Measurements from ENCODE around the gene CAPRIN1. TPM values are rescaled to one million over a fixed set of nuclear protein-coding genes. Genes with fewer than 3 reads are reported as not detected.
"Not testable (repeated sequence)": the region's sequence is repeated elsewhere in the genome, so short reads cannot be mapped to it uniquely, and the experiment has no call there.

The CAPRIN1 gene
- total RNA-seq, 1 experiment from 2014 or later, result 283 TPM

DNA sequence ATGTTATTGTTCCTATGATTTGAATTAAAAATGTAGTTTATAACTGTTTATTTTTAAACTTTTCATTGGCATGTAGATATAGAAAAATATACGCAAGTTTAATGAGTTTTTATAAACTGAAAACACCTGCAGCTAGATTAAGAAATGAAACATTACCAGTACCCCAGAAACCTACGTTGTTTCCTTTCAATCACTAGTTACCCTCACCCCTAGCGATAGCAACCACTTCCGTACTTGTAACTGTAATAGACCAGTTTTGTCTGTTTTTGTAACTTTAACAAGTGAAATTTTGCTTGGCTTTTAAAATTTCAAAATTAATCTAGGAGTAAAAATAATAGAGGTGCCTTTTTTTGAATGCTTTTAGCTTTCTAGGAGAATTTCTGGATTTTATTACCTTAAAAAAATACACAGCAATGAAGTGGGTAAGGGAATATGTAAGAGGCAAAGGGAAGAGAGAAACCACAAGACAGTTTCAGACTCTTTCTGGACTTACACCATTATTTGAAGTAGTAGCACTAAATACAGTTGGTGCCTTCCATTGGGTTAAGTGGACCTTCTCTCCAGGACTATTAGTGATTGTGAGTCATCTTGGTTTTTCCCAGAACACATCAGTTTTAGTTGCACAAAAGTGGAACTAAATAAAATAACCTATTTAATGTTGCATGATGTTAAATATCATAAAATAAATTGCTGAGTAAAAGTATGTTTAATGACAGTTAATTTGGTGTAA lies 35.2 kb downstream of the CAPRIN1 start:
- peak; percentile 50 for DNase-seq (ENCODE audit: low read depth)

DNA sequence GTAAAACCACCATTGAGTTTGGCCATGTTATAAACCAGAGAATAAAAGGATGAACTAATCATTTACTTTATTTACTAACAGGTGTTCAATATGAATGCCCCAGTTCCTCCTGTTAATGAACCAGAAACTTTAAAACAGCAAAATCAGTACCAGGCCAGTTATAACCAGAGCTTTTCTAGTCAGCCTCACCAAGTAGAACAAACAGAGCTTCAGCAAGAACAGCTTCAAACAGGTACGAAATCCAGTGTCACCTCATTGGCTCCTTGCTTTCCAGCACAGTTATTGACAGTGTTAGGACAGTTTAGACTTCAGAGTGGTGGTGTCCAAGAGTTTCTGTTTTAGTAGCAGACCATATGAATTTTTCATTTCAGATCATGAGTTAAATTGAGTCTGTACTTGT lies 40.3 kb downstream of the CAPRIN1 start:
- no peak for DNase-seq (ENCODE audit: low read depth)

DNA sequence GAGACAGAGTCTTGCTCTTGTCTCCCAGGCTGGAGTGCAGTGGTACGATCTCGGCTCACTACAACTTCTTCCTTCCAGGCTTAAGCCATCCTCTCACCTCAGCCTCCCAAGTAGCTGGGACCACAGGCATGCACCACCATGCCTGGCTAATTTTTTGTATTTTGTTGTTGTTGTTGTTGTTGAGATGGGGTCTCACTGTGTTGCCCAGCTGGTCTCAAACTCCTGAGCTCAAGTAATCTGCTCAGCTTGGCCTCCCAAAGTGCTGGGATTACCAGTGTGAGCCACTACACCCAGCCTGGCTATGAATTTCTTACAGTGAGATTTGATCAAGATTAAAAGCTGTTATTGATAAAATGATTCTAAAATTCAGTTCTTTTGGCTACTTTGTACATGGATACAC lies 43.4 kb downstream of the CAPRIN1 start:
- DNase-seq (ENCODE audit: low read depth), result not testable (repeated sequence)

DNA sequence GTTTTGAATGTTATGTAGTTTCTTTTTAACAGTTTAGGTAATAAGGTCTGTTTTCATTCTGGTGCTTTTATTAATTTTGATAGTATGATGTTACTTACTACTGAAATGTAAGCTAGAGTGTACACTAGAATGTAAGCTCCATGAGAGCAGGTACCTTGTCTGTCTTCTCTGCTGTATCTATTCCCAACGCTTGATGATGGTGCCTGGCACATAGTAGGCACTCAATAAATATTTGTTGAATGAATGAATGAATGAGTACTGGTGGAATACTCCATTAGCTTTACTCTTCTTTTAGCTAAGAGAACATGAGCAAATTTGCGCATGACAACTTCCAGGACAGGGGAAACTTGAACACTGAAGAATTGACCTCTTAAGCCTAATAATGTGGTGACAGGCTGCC lies 47.3 kb downstream of the CAPRIN1 start:
- DNase-seq (ENCODE audit: low read depth), result no peak

DNA sequence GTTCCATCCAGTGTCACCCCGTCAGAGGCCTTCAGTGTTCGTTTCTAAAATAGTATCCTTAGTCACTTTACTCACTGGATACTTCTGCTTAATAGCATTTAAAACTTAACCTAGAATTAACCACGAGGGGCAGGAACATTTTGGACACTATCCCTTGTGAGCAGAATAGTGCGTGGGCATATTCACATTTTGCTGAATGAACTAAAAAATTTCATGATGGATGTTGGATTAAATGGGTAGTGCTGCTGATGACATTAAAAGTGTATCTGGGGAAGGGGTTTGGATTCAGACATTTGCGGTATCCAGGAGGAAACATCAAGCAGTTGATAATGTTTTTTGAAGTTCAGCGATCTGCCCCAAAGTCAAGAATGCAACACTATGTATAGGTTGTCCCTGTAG lies 53.1 kb downstream of the CAPRIN1 start:
- peak; percentile 37 for DNase-seq (ENCODE audit: low read depth)

DNA sequence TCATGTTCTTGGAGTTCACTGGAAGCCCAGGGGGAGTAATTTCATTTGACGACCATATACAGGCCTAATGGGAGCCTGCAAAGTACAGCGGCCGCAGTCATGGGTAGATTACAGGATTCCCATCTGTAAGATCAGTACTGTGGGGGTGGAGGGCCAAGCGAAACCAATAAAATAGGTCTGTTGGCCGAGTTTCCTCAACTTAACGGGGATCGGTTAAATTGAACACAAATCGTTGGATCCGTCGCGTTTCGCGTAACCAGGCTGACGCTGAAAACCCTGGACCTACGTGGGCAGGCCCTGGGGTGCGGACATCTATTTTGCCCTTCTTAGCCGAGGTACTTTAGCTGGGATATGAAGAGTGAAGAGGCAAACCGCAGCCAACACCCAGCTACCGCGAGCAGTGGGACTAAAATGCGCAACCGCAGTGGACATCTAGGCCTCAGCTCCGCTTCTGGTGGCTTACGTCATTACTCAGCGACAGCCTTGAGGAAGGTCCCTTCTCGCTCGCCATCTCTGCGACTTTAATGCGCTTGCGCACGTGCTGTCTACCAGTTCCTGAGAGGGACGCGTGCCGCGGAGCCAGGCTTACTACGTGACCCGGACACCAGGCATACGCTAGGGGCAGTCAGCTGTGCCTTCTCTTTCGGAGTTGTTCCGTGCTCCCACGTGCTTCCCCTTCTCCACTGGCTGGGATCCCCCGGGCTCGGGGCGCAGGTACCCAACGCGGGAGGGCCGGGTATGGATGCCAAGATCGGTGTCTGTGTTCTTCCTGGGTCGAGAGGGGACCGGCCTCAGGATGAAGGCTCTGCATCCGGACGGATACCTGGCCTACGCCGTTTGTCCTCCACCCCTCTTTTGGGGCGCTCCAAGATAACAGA lies 53.8 kb downstream of the CAPRIN1 start, which contains the start of gene NAT10:
NAT10 (plus strand) TSS at position 551 of the 878 bp plus-strand sequence. CDS start 2,597 bp downstream, outside the sequence.
- peak; percentile 99 for DNase-seq (ENCODE audit: low read depth)

DNA sequence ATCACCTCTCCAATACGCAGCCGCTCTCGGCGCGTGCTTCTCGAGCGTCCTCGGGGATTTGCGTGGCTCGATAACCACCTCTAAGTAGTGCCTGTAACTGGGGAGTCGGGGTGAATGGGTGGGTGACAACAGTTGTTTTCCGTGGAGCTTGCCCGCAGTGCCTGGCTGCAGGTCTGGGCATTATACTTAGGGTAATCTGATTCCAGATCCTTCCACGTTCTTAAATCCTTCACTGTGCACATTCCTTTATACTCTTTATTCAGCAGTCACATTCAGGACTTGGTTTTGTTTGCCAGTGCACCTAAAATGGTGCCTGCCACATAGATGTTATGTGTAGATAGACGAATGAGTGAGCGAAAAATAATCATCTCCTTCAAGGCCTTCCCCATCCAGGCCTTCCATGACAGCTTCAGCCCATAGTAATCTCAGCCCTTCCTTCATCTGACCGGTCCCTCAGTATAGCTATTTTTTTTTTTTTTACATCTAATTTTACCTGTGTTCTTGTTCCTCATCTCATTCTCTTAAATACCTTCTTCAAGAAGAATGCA lies 54.5 kb downstream of the CAPRIN1 start:
- DNase-seq (ENCODE audit: low read depth), result no peak

DNA sequence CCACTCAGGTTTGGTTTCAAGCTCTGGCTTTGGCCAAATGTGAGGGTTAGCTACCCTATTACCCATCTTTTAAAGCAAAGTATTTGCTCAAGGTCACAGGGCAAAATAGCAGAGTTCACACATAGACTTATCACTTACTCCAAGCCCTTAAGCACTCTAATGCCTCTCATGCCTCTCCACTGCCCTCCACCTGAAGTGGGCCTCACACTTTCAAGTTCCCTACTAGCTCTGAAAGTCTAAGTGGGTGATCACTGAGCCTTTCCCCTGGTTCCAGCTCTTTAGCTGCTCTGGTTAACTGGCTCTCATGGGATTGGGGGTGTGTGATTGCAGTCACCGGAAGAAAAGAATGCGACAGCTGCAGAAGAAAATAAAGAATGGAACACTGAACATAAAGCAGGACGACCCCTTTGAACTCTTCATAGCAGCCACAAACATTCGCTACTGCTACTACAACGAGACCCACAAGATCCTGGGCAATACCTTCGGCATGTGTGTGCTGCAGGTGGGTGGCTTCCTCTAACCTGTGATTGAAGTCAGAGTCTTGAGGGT lies 60.3 kb downstream of the CAPRIN1 start:
- DNase-seq (ENCODE audit: low read depth), result no peak

DNA sequence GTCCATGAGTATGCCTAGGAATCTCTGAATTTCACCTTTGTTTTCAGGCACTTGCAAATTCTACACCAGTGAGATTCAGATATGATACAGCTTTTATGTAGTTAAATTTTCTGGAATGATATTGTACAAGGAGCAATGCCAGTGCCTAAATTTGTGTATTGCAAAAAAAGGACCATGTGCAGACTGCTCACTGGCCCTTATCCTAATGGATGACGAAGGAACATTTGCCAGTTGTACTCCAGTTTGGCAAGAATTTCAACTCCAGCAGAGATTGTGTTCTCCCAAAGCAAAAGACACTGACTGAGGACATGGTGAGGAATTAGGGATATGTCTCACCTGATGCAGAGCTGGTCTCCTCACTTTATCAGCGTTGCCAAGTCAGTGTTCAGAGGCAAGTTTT lies 62.5 kb downstream of the CAPRIN1 start:
- DNase-seq (ENCODE audit: low read depth), result no peak

DNA sequence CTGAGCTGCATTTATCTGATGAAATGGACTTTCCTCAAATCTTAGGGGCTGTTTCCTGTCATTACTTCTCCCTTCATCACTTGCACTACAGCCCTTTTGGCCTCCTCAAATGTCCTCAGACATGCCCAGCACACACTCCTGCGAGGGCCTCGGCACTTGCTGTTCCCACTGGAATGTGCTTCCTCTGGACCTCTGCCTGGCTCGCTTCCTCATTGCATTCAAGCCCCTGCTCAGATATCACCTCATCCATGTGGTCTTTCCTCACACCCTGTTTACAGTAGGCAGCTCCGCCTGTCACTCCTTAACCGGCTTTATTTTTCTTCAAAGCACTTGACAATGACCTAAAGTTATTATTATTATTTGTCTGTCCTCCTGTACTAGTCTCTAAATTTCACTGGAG lies 62.9 kb downstream of the CAPRIN1 start:
- DNase-seq (ENCODE audit: low read depth), result no peak

DNA sequence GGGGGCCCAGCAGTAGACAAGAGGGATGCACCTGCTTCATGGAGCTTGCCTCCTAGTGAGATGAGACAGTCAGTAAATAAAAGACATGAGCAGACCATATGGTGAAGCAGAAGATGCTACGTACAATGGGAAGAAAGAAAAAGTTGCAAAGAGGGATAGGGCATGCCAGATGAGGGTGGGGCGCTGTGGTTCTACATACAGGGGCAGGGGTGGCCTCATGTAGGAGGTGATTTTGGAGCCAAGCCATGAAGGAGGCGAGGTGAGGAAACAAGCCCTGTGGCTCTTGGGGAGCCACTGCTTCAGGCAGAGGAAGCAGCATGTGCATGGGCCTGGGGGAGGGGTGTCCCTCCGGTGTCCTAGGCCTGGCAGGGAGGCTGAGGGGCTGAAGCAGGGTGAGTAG lies 69.1 kb downstream of the CAPRIN1 start:
- no peak for DNase-seq (ENCODE audit: low read depth)

DNA sequence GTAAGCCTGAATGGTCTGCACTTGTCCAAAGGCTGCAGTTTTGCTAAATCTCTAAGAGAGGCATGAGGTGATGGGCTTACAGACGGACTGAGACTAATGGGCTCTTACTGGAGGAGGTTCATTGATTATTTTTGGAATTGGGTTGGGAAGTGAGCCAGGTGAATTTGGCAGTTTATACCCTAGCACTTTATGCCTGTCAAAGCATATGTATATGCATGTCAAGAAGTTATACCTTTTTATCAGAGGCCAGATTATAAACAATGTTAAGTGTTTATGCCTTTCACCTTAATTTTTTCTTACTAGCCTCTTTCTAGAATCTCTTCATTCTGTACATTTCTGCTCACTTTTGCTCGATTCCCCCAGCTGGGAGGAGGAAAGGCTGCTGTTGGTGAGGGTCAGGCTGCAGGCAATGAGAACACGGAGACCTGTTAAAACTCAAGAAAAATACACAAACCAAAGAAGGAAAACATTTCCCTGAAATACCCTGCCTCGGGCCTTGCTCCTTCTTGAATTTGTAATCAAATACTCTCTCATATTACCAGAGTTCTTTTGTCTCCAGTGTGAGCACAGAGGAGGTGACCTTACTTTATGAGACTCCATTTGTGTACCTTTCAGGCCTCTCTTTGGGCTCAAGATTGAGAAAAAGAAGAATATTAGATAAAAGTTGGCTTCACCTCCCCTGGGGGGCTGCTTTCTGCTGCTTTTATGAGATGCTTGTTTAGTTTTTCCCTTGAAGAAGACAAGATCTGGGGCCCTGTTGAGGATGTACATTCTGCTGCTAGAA lies 73.5 kb downstream of the CAPRIN1 start:
- DNase-seq (ENCODE audit: low read depth), result no peak

DNA sequence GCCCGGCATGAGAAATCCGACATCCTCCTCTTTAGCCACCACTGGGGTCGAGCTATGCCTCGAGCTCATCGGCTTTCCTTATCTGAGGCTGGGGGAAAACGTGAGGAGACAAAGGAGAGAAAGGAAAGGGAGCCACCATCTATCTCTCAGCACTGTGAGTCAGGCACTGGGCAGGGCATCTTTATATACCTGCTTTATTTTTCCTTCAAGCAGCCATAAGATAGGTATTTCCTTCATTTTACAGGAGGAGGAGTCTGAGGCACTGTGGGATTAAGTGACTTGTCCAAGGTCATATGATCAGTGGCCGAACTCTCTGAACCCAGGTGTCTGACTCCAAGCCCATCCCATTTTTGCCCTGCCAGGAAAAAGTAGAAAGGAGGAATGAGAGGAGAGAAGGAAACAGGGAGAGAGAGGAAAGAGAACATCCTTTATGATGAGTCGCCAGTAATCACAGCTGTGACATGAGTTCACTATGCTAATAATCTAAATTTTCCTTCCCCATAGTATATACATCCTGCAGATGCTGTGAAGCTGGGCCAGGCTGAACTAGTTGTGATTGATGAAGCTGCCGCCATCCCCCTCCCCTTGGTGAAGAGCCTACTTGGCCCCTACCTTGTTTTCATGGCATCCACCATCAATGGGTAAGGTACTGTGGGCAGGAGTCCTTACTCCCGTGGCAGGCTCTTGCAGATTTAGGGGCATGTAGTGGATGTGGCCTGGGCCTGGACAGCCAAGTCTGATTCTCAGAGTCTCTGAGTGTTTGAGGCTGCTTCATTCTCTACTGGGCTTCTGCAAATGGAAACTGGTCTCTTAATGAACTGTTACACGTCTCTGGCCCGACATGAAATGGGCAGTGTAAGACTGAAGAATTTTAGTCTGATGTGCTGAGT lies 75.7 kb downstream of the CAPRIN1 start:
- no peak for DNase-seq (ENCODE audit: low read depth)

DNA sequence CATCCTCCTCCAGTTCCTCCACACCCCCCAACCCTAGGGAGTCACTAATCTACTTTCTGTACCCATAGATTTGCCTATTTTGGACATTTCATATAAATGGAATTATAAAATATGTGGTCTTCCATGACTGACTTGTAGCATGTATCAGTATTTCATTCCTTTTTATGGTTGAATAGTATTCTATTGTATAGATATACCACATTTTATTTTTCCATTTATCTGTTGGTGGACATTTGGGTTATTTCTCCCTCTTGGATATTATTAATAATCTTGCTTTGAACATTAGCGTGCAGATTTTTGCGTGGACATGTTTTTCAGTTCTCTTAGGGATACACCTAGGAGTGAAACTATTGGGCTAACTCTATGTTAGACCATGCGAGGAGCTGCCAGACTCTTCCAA lies 77.3 kb downstream of the CAPRIN1 start:
- DNase-seq (ENCODE audit: low read depth), result no peak

DNA sequence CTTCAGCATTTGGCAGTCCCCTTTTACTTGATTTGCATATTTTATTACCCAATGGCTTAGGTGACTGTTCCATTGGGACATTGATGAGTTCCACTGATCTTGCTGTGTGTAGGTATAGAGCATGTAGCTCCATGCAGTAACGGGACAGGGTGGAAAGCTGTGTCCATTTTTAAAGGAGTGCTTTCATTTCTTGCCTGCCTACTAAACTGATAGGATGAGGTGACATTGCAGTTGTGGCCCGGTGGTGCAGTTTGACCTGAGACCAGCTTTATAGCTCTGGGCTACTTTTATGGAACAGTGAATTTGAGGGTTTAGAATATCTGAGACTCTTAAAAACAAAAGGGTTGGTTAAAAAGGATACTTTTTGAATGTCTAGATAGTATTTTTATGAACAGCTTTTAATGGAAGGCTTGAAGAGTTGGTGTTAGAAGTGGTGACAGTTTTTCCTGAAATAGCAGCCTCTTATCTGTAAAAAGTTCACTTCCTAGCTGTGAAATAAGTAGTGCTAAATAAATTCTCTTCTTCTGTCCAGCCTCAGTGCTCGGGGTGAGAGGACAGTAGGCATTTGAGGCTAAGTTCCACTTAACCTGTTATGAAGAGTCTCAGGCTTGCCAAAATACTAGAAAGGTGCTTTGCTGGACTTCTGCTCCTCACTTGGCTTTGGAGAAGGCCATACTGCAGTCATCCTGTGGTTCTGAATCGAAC lies 80.9 kb downstream of the CAPRIN1 start:
- DNase-seq (ENCODE audit: low read depth), result no peak

DNA sequence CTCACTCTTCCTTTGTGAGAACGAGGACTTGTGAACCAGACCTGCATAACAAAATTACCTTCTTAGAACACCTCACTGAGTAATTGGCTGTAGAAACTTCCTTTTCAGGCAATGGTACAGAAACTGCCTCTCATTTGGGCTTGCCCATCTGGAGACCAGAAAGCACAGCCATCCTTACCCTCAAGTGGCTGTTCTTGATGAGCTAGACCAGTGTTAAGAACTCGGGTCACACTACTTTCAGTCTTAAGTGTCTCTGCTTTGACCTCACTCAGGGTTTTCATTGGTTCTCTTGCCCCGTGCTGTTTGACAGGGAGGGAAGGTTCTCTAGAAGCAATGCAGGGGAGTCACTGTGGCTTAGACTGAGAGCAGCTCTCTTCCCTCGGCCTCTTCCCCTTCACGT lies 83.2 kb downstream of the CAPRIN1 start:
- DNase-seq (ENCODE audit: low read depth), result no peak

DNA sequence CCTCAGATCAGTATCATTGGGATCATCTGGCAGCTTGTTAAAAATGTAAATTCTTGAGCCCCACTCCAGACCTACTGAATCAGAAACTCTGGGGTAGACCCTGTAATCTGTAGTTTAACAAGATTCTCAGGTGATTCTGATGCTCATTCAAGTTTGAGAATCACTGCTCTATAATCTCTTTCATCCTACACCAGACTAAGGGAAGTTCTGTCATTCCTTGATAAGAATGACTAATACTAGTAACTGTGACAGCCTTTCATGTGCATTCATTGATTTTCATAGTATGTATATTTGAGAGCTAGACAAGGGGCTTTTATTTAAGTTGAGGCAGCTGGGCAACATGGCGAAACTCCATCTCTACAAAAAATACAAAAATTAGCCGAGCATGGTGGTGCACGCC lies 83.9 kb downstream of the CAPRIN1 start:
- DNase-seq (ENCODE audit: low read depth), result no peak

DNA sequence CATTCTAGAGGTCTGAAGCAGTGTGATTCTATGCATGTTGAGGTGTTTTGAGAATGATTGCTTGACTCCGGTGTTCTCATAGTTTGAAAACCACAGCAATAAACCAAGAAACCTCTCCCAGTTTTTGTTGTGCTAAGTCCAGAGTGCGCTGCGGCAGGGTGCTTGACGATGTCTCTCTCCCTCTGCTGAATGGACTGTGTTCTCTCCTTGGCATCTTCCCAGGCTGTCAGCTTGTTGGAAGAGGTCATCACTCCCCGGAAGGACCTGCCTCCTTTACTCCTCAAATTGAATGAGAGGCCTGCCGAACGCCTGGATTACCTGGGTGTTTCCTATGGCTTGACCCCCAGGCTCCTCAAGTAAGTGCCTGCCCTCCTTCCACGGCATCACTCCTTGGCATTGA lies 84.9 kb downstream of the CAPRIN1 start:
- no peak for DNase-seq (ENCODE audit: low read depth)

DNA sequence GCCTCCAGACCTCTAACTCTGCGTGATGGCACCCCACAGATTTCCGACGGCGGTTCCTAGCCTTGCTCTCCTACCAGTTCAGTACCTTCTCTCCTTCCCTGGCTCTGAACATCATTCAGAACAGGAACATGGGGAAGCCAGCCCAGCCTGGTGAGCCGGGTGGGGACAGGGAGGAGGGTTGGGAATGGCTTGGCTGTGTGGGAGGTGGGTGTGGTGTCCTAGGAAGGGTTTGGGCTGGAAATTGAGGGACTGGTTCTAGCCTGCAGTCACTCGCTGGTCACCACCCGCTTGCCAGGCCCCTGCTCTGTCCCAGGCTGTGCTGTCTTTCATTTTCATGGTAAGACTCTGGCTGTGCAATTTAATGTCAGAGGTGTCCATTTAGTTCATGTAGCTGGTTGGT lies 87.8 kb downstream of the CAPRIN1 start:
- no peak for DNase-seq (ENCODE audit: low read depth)

DNA sequence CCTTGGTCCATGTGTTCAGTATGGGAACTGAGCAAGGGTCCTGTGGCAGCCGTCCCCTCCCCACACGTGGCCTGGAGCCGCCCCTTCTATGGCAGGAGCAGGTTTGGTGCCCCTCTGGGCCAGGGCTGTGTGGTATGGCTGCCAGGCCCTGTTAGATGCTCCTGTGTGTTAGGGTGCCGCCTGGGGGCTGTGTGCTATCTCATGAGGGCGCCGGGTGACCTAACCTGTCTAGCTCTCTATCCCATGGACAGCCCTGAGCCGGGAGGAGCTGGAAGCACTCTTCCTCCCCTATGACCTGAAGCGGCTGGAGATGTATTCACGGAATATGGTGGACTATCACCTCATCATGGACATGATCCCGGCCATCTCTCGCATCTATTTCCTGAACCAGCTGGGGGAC lies 88.6 kb downstream of the CAPRIN1 start:
- DNase-seq (ENCODE audit: low read depth), result no peak
